Thyroid gland (tissue), 4 donors: ENCODE measurements around the gene PCDHA1.
A peak's percentile ranks its signal among the peaks of the same experiment; 100 is the strongest.

Experiments
- POLR2A ChIP-seq, 2 donors: fragments of 450-650 bp; IDR thresholded peaks; one replicate each; pipeline ENCODE4 v1.6.1; 2017; ENCODE audit warnings: antibody characterized with exemption in 2 of 2, mild to moderate bottlenecking in 2 of 2, moderate library complexity in 1 of 2
- TF ChIP-seq, protein P1 (sequence below), 6 experiments: fragments of 200-600 bp in 3 of 6; fragments of 450-650 bp in 3 of 6; sonication (generic) in 3 of 6; IDR thresholded peaks; one replicate each; pipeline ENCODE4 v1.5.1; 2016 to 2019; ENCODE audit warnings: antibody characterized with exemption in 6 of 6, mild to moderate bottlenecking in 2 of 6, inconsistent platforms in 1 of 6, moderate library complexity in 1 of 6

DNA sequence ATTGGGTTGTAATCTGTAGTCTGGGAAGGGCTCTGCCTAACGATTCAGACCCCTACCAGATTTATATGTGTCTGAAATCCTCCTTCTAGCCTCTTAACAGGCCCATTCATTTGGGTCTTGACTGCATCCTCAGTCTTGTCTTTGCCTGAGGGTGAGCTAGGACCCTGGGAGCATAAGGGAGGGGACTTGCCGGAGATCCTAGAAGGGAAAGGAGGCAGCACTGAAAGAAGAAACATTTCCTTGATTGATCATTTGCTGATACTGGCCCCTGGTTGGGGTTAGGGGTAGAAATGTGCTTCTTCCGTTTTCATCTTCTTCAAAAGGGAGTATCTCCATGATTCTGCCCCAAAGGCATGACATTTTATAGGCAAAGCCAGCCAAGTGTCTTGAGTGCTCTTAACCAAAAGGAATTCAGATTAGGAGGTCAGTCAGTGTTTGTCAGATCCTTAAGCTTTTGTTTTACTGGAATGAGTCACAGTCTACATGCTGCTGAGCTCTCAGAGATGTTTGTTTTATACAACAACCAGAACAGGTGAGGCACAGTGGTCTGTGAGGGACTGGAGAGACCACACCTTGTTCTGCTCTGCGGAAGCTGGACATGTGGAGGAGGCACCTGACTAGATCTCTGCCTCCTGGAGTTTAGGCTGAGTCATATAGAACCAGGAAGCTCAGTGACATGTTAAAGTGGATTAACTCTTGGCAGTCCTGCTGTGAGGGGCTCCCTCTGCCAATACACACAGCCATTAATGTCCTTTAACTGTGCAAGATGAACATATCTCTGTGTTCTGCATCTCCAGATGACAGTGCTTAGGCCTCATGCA, 218.1 kb downstream of the PCDHA1 start:
- TF ChIP-seq, protein P1, sequence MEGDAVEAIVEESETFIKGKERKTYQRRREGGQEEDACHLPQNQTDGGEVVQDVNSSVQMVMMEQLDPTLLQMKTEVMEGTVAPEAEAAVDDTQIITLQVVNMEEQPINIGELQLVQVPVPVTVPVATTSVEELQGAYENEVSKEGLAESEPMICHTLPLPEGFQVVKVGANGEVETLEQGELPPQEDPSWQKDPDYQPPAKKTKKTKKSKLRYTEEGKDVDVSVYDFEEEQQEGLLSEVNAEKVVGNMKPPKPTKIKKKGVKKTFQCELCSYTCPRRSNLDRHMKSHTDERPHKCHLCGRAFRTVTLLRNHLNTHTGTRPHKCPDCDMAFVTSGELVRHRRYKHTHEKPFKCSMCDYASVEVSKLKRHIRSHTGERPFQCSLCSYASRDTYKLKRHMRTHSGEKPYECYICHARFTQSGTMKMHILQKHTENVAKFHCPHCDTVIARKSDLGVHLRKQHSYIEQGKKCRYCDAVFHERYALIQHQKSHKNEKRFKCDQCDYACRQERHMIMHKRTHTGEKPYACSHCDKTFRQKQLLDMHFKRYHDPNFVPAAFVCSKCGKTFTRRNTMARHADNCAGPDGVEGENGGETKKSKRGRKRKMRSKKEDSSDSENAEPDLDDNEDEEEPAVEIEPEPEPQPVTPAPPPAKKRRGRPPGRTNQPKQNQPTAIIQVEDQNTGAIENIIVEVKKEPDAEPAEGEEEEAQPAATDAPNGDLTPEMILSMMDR (IDR thresholded peaks at IDR 0.05) = no peak
- TF ChIP-seq POLR2A (IDR thresholded peaks at IDR 0.05) = peak in 1 of 2 donors; percentile 45
